ENCODE measurements around the gene EFNA5.

Gene EFNA5

DNA sequence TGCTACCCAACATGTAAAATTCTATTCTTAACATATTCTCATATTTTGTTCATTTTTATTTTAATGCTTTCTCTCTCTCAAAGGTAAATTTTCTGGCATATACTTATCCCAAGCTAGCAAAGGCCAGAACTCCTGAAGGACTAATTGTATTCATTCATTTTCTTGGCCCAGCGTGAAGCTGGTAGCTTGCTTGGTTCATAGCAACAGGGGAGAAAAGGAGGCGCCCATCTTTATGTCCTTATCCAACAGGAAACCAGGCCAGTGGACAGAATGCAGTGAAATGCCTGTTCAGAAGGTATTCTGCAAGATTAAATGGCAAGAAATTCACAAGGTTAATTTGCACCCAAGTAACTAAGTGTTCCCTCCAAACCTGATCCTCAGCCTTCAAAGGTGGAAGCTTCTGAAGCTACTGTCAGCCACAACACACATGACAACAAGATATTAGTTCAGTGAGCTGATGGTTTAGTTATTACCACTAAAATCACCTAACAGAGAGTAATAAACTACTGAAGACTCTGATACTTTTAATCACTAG is 5.6 kb downstream of the EFNA5 start:
- Histone ChIP-seq H3K27me3 (replicated peaks; ENCODE audit: control insufficient read depth, insufficient read depth, low read length, poor library complexity, severe bottlenecking) (peaks cover 4% of the 10 kb centered on the region), H3K9me3 (ENCODE audit: control insufficient read depth, low read length) (no peaks in the 10 kb centered on the region), H3K4me3 (ENCODE audit: insufficient read depth, low read depth, low read length, poor library complexity, severe bottlenecking) (no peak overlapping the region), H3K27ac (ENCODE audit: insufficient read depth, low read length, poor library complexity, severe bottlenecking) (no peak overlapping the region), H3K36me3 (ENCODE audit: control insufficient read depth, insufficient read depth, low read length) (no peaks in the 10 kb centered on the region), H3K4me1 (ENCODE audit: control insufficient read depth, insufficient read depth, low read length, poor library complexity, severe bottlenecking) (peaks cover 9% of the 10 kb centered on the region)
- no peak for DNase-seq

DNA sequence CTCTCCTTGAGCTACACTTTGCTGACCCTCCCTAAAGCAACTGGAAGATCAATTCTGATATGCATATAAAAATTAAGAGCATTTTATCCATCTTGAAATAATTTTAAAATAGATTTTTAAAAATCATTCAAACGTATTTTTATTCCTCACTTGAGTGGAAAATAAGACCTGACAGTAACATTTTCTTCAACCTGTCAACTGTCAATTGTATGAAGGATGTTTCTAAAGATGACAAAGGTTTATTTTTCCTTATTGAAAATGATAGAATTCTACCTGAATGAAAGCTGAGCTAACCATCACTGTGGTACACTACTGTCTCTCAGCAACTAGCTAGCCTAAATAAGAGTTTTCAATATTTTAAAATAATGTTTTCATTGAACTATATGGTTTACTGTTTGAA is 7.0 kb downstream of the EFNA5 start:
- no peaks in the 10 kb centered on the region for H3K27me3 ChIP-seq (replicated peaks; ENCODE audit: control insufficient read depth, insufficient read depth, low read length, poor library complexity, severe bottlenecking)
- no peak for DNase-seq
- no peaks in the 10 kb centered on the region for H3K4me1 ChIP-seq (ENCODE audit: control insufficient read depth, insufficient read depth, low read length, poor library complexity, severe bottlenecking)
- H3K36me3 ChIP-seq (ENCODE audit: control insufficient read depth, insufficient read depth, low read length), result no peaks in the 10 kb centered on the region
- no peak overlapping the region for H3K27ac ChIP-seq (ENCODE audit: insufficient read depth, low read length, poor library complexity, severe bottlenecking)
- H3K4me3 ChIP-seq (ENCODE audit: insufficient read depth, low read depth, low read length, poor library complexity, severe bottlenecking), result no peak overlapping the region
- H3K9me3 ChIP-seq (ENCODE audit: control insufficient read depth, low read length), result no peaks in the 10 kb centered on the region

DNA sequence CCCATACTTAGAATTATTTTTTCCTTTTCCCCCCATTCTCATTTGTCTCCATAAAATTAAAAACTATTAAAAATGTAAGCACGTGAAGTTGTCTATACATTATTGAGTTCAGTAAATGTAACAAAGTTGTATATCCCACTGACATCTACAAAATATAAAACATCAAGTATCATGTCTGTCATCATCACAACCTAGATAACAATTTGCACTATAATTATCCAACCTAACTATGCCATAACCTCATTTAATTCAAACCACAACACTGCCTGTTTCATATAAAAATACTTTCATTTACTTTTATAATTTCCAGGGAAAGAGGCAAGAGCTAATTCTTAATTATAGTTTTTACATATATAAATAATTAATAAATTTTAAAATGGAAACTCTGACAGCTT is 9.1 kb downstream of the EFNA5 start:
- DNase-seq, result no peak
- no peaks in the 10 kb centered on the region for H3K9me3 ChIP-seq (ENCODE audit: control insufficient read depth, low read length)
- no peaks in the 10 kb centered on the region for H3K27me3 ChIP-seq (replicated peaks; ENCODE audit: control insufficient read depth, insufficient read depth, low read length, poor library complexity, severe bottlenecking)
- no peak overlapping the region for H3K4me3 ChIP-seq (ENCODE audit: insufficient read depth, low read depth, low read length, poor library complexity, severe bottlenecking)
- H3K27ac ChIP-seq (ENCODE audit: insufficient read depth, low read length, poor library complexity, severe bottlenecking), result no peak overlapping the region
- H3K36me3 ChIP-seq (ENCODE audit: control insufficient read depth, insufficient read depth, low read length), result no peaks in the 10 kb centered on the region
- H3K4me1 ChIP-seq (ENCODE audit: control insufficient read depth, insufficient read depth, low read length, poor library complexity, severe bottlenecking), result no peaks in the 10 kb centered on the region

DNA sequence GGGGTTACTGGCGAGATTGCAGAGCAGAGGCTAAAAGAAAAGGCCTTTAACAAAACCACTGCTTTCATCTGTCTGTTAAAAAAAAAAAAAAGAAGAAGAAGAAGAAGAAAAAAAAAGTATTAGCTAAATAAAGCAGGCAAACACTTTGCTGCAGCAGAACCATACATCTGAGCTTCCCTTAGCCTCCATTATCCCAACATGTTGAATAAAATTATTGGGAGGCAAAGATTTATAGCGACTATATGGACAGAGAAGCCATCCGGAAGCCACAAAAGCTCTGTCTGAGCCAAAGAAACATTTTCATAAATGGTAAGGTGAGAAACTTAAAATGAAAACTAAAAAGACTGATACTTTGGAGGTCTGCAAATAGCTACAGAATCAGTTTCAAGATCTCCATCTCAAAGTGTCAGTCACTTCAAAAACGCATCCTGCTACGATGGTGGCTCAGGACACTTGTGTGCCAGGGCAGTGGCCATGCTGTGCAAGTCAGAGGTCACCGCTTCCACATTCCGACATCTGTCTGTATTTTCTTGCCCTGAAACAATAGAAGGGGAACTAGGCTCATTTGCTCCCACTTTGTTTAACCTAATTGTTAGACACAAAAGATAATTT is 9.6 kb downstream of the EFNA5 start:
- no peaks in the 10 kb centered on the region for H3K9me3 ChIP-seq (ENCODE audit: control insufficient read depth, low read length)
- no peak overlapping the region for H3K4me3 ChIP-seq (ENCODE audit: insufficient read depth, low read depth, low read length, poor library complexity, severe bottlenecking)
- no peaks in the 10 kb centered on the region for H3K4me1 ChIP-seq (ENCODE audit: control insufficient read depth, insufficient read depth, low read length, poor library complexity, severe bottlenecking)
- DNase-seq, result no peak
- no peak overlapping the region for H3K27ac ChIP-seq (ENCODE audit: insufficient read depth, low read length, poor library complexity, severe bottlenecking)
- no peaks in the 10 kb centered on the region for H3K36me3 ChIP-seq (ENCODE audit: control insufficient read depth, insufficient read depth, low read length)
- H3K27me3 ChIP-seq (replicated peaks; ENCODE audit: control insufficient read depth, insufficient read depth, low read length, poor library complexity, severe bottlenecking), result no peaks in the 10 kb centered on the region

DNA sequence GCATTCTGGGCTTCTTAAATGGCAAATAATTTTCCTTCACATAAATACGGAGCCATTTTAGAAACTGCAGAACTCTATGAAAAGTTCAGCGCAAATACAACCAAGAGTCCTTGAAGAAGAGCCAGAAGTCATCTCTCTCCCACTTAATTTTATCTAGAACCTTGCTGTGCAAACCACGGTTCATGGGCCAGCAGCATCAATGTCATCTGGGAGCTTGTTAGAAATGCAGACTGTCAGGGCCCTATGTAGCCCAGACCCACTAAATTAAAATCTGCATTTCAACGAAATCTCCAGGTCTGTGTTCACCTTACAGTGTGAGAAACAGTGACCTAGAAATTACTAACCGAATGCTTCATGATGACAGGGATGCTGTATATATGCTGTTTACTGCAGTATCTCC is 12.2 kb downstream of the EFNA5 start:
- no peaks in the 10 kb centered on the region for H3K4me1 ChIP-seq (ENCODE audit: control insufficient read depth, insufficient read depth, low read length, poor library complexity, severe bottlenecking)
- no peaks in the 10 kb centered on the region for H3K36me3 ChIP-seq (ENCODE audit: control insufficient read depth, insufficient read depth, low read length)
- no peak overlapping the region for H3K27ac ChIP-seq (ENCODE audit: insufficient read depth, low read length, poor library complexity, severe bottlenecking)
- H3K4me3 ChIP-seq (ENCODE audit: insufficient read depth, low read depth, low read length, poor library complexity, severe bottlenecking), result no peak overlapping the region
- no peaks in the 10 kb centered on the region for H3K27me3 ChIP-seq (replicated peaks; ENCODE audit: control insufficient read depth, insufficient read depth, low read length, poor library complexity, severe bottlenecking)
- DNase-seq, result no peak
- no peaks in the 10 kb centered on the region for H3K9me3 ChIP-seq (ENCODE audit: control insufficient read depth, low read length)

DNA sequence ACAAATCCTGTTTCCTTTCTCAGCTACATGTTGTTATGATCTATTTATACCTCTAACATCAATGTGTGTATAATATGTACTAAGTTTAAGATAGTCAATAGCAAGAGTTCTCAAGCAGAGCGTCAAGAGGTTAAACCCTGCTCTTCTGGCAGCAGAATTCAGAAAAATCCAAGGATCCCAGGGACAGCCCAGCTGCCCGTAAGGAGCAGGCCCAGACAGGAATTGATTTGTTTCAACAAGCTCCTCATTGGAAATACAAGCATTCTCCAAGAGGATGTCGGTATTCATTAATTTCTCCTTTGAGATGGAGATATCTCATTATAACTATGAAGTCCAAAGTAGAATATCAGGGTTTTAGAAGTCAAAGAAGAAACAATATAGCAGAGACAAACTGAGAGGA is 14.9 kb downstream of the EFNA5 start:
- no peak for DNase-seq
- Histone ChIP-seq H3K27ac (ENCODE audit: insufficient read depth, low read length, poor library complexity, severe bottlenecking) (no peak overlapping the region), H3K4me1 (ENCODE audit: control insufficient read depth, insufficient read depth, low read length, poor library complexity, severe bottlenecking) (no peaks in the 10 kb centered on the region), H3K4me3 (ENCODE audit: insufficient read depth, low read depth, low read length, poor library complexity, severe bottlenecking) (no peak overlapping the region), H3K9me3 (ENCODE audit: control insufficient read depth, low read length) (no peaks in the 10 kb centered on the region), H3K27me3 (replicated peaks; ENCODE audit: control insufficient read depth, insufficient read depth, low read length, poor library complexity, severe bottlenecking) (no peaks in the 10 kb centered on the region), H3K36me3 (ENCODE audit: control insufficient read depth, insufficient read depth, low read length) (no peaks in the 10 kb centered on the region)

DNA sequence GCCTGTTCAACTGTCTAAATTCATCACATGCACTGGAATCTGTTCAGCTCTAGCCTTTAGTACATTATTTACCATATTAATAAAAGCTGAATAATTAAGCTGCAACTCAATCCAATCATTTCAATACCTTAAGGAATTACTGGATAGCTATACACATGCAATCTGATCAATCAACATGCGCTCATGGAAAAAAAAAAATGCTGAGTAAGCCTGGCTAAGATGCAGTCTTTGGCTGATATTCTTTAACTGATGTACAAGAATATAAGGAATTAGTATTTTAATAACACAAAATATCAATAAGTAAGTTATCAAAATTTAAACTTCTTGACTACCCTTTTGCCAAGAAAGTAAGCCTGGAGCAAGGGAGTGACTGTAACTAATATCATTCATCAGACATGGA is 15.9 kb downstream of the EFNA5 start:
- Histone ChIP-seq H3K9me3 (ENCODE audit: control insufficient read depth, low read length) (no peaks in the 10 kb centered on the region), H3K4me3 (ENCODE audit: insufficient read depth, low read depth, low read length, poor library complexity, severe bottlenecking) (no peak overlapping the region), H3K27me3 (replicated peaks; ENCODE audit: control insufficient read depth, insufficient read depth, low read length, poor library complexity, severe bottlenecking) (no peaks in the 10 kb centered on the region), H3K4me1 (ENCODE audit: control insufficient read depth, insufficient read depth, low read length, poor library complexity, severe bottlenecking) (no peaks in the 10 kb centered on the region), H3K27ac (ENCODE audit: insufficient read depth, low read length, poor library complexity, severe bottlenecking) (no peak overlapping the region), H3K36me3 (ENCODE audit: control insufficient read depth, insufficient read depth, low read length) (no peaks in the 10 kb centered on the region)
- no peak for DNase-seq

DNA sequence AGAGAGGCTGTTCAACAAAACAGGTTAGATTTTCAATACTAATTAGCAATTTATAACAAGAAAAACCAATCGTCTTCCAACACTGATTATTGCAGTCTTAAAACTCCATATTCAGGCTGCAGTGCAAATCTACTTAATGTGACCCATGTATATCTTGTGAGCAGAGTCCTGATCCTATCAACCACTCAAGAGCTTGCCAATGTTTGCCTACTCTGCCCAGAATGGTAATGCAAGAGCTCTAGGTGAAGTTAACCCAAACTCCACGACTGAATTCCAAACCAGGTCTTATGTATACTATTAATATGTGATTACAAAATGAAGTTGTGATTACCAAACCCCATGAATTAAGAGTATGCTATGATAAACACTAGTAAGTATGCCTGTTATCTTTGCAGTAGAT is 17.1 kb downstream of the EFNA5 start:
- no peaks in the 10 kb centered on the region for H3K36me3 ChIP-seq (ENCODE audit: control insufficient read depth, insufficient read depth, low read length)
- DNase-seq, result no peak
- H3K9me3 ChIP-seq (ENCODE audit: control insufficient read depth, low read length), result no peaks in the 10 kb centered on the region
- no peak overlapping the region for H3K27ac ChIP-seq (ENCODE audit: insufficient read depth, low read length, poor library complexity, severe bottlenecking)
- no peaks in the 10 kb centered on the region for H3K4me1 ChIP-seq (ENCODE audit: control insufficient read depth, insufficient read depth, low read length, poor library complexity, severe bottlenecking)
- no peak overlapping the region for H3K4me3 ChIP-seq (ENCODE audit: insufficient read depth, low read depth, low read length, poor library complexity, severe bottlenecking)
- no peaks in the 10 kb centered on the region for H3K27me3 ChIP-seq (replicated peaks; ENCODE audit: control insufficient read depth, insufficient read depth, low read length, poor library complexity, severe bottlenecking)

DNA sequence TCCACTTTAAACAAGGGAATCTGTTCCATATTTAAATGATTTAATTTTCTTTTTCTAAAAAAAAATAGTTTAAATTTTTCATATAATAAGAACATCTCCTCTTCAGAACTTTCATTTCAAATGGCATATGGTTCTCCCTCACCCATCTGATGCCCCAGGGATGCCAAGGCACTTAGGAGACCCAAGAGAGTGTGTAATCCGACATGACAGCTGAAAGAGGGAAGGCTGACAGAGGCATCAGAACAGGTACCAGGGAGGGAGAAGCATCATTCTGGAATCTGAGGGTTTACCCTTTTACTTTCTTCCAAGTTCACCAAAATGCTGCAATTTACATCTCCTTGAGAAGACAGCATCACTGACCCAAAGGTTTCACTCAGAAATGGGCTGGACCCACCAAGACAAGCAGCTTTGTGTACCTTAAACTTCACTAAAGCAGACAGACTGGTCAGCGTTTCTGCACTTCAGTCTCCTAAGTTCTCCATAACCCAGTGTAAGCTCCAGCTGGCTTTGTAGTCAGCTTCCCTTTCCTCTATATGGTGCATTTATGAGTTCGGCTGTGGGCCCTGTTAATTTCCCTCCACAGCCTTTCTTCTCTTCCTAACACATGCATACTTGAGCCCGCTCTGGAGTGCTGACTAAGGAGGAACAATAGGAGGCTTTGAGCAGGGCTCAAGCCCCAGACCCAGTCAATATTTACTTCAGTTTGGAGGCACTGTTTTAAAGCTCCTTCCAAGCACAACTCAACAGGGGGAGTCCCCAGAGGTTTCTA is 17.7 kb downstream of the EFNA5 start:
- Histone ChIP-seq H3K4me3 (ENCODE audit: insufficient read depth, low read depth, low read length, poor library complexity, severe bottlenecking) (no peak overlapping the region), H3K36me3 (ENCODE audit: control insufficient read depth, insufficient read depth, low read length) (no peaks in the 10 kb centered on the region), H3K27me3 (replicated peaks; ENCODE audit: control insufficient read depth, insufficient read depth, low read length, poor library complexity, severe bottlenecking) (no peaks in the 10 kb centered on the region), H3K27ac (ENCODE audit: insufficient read depth, low read length, poor library complexity, severe bottlenecking) (no peak overlapping the region), H3K9me3 (ENCODE audit: control insufficient read depth, low read length) (no peaks in the 10 kb centered on the region), H3K4me1 (ENCODE audit: control insufficient read depth, insufficient read depth, low read length, poor library complexity, severe bottlenecking) (no peaks in the 10 kb centered on the region)
- DNase-seq, result no peak

DNA sequence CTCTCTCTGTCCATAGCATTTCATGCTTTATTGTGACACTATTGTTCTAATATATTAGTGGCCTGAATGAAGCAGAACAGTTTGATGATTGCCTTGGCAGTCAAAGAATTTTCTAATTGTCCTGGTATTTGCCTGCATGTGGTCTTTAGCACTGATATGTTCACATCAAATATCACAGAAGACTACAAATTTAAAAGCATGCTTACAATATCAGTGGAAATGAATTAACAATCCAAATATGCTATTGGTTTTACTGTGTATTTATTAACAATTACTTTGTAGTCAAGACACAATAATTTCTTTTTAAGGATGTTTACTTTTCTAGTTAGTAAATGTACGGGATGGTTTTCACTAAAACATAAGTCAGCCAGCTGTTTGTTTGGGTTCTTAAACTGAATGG is 18.3 kb downstream of the EFNA5 start:
- Histone ChIP-seq H3K27ac (ENCODE audit: insufficient read depth, low read length, poor library complexity, severe bottlenecking) (no peak overlapping the region), H3K36me3 (ENCODE audit: control insufficient read depth, insufficient read depth, low read length) (no peaks in the 10 kb centered on the region), H3K27me3 (replicated peaks; ENCODE audit: control insufficient read depth, insufficient read depth, low read length, poor library complexity, severe bottlenecking) (no peaks in the 10 kb centered on the region), H3K4me1 (ENCODE audit: control insufficient read depth, insufficient read depth, low read length, poor library complexity, severe bottlenecking) (no peaks in the 10 kb centered on the region), H3K9me3 (ENCODE audit: control insufficient read depth, low read length) (no peaks in the 10 kb centered on the region), H3K4me3 (ENCODE audit: insufficient read depth, low read depth, low read length, poor library complexity, severe bottlenecking) (no peak overlapping the region)
- DNase-seq, result no peak

All from effector memory CD4-positive, alpha-beta T cell (primary cell).